Cardiac fibroblast (primary cell): ENCODE measurements around the gene CAMK2D.

Experiments
- DNase-seq, 2 donors: peaks; one replicate each; pipeline versions ENCODE4 v3.0.0 to v3.0.0-alpha.2; 2010; ENCODE audit warnings: low read depth in 2 of 2
- H3K4me3 ChIP-seq, 2 donors: replicated peaks in 1 of 2; 1 replicate in 1 of 2; 2 replicates in 1 of 2; pipeline ENCODE4 v1.5.1; 2011; ENCODE audit warnings: low read depth in 2 of 2, low read length in 2 of 2, mild to moderate bottlenecking in 2 of 2, moderate library complexity in 1 of 2
- CTCF ChIP-seq: IDR thresholded peaks from one replicate; pipeline ENCODE4 v1.5.1; 2011; ENCODE audit warnings: low read depth, mild to moderate bottlenecking, low read length, inconsistent platforms

CAMK2D gene

GRCh38 chr4:113444386-113444785 lies 317.2 kb downstream of the CAMK2D start:
- TF ChIP-seq CTCF: no peak
- DNase-seq: peak; percentile 81 to 83
- no peak overlapping the region for H3K4me3 ChIP-seq

GRCh38 chr4:113442826-113443225 lies 318.7 kb downstream of the CAMK2D start:
- DNase-seq: peak in 1 of 2 donors; percentile 53
- no peak overlapping the region for H3K4me3 ChIP-seq
- TF ChIP-seq CTCF: no peak

GRCh38 chr4:113440371-113440770 lies 321.2 kb downstream of the CAMK2D start:
- peak in 1 of 2 donors; percentile 61 for DNase-seq
- no peak overlapping the region for H3K4me3 ChIP-seq
- no peak for TF ChIP-seq CTCF

- TF ChIP-seq CTCF: no peak
- no peak overlapping the region for H3K4me3 ChIP-seq
- DNase-seq: no peak
Observed at GRCh38 chr4:113438596-113438995, 322.9 kb downstream of the CAMK2D start.

- no peak for TF ChIP-seq CTCF
- no peak overlapping the region for H3K4me3 ChIP-seq
- DNase-seq: peak; percentile 35 to 69
Observed at GRCh38 chr4:113437129-113437528, 324.4 kb downstream of the CAMK2D start.

GRCh38 chr4:113436360-113436759 lies 325.2 kb downstream of the CAMK2D start:
- peak; percentile 91 to 92 for DNase-seq
- no peak overlapping the region for H3K4me3 ChIP-seq

More at GRCh38 chr4:113436360-113436759, 325.2 kb downstream of the CAMK2D start:
- no peak for TF ChIP-seq CTCF
